Stimulated activated naive CD8-positive, alpha-beta T cell treated with anti-CD3 and anti-CD28 coated beads, Interleukin-15, Interleukin-2, amounts not matched to agents 100 U/mL and 50 U/mL, for 24 hours (primary cell): Measurements from ENCODE around the gene GPBP1L1.
"Not testable (repeated sequence)": the region's sequence is repeated elsewhere in the genome, so short reads cannot be mapped to it uniquely, and the experiment has no call there.

ENCODE experiments used
- ATAC-seq: fragments of 150-1000 bp; cut with Tn5 transposase; one replicate; pipeline ENCODE4 v1.10.0; 2021
- DNase-seq: peaks from one replicate; pipeline ENCODE4 v3.0.0; 2021

Gene GPBP1L1

GRCh38 chr1:45682942-45683341 is 3.4 kb downstream of the GPBP1L1 start:
- ATAC-seq = no peak
- DNase-seq = no peak

GRCh38 chr1:45679123-45679522 is 7.2 kb downstream of the GPBP1L1 start:
- no peak for ATAC-seq
- no peak for DNase-seq

GRCh38 chr1:45678489-45678888 is 7.8 kb downstream of the GPBP1L1 start:
- no peak for DNase-seq
- ATAC-seq = no peak

- ATAC-seq = no peak
Observed at GRCh38 chr1:45677751-45678245, 8.5 kb downstream of the GPBP1L1 start.

GRCh38 chr1:45676553-45676952 is 9.8 kb downstream of the GPBP1L1 start:
- DNase-seq, ATAC-seq: not testable (repeated sequence)

More at GRCh38 chr1:45677751-45678245, 8.5 kb downstream of the GPBP1L1 start:
- no peak for DNase-seq

- DNase-seq (no peak), ATAC-seq (no peak)
Observed at GRCh38 chr1:45674478-45674877, 11.9 kb downstream of the GPBP1L1 start.

GRCh38 chr1:45673956-45674355 is 12.4 kb downstream of the GPBP1L1 start:
- ATAC-seq (no peak), DNase-seq (no peak)

GRCh38 chr1:45669859-45670655 is 16.3 kb downstream of the GPBP1L1 start:
- DNase-seq (no peak), ATAC-seq (no peak)

GRCh38 chr1:45669379-45669778 is 17.0 kb downstream of the GPBP1L1 start:
- ATAC-seq = no peak

GRCh38 chr1:45668526-45668925 is 17.8 kb downstream of the GPBP1L1 start:
- ATAC-seq = no peak

More at GRCh38 chr1:45669379-45669778, 17.0 kb downstream of the GPBP1L1 start:
- no peak for DNase-seq

GRCh38 chr1:45667321-45668111 is 18.8 kb downstream of the GPBP1L1 start:
- DNase-seq = no peak
- ATAC-seq = no peak

More at GRCh38 chr1:45668526-45668925, 17.8 kb downstream of the GPBP1L1 start:
- DNase-seq = no peak

- ATAC-seq = no peak
- DNase-seq = no peak
Observed at GRCh38 chr1:45666836-45667235, 19.5 kb downstream of the GPBP1L1 start.

- ATAC-seq (no peak), DNase-seq (no peak)
Observed at GRCh38 chr1:45660336-45660735, 26.0 kb downstream of the GPBP1L1 start.

GRCh38 chr1:45659222-45659621 is 27.1 kb downstream of the GPBP1L1 start:
- DNase-seq = no peak
- no peak for ATAC-seq

- ATAC-seq = no peak
- no peak for DNase-seq
Observed at GRCh38 chr1:45658171-45658570, 28.2 kb downstream of the GPBP1L1 start.

- DNase-seq (no peak), ATAC-seq (no peak)
Observed at GRCh38 chr1:45656573-45657226, 29.6 kb downstream of the GPBP1L1 start.

GRCh38 chr1:45654540-45655280 is 31.6 kb downstream of the GPBP1L1 start:
- no peak for ATAC-seq
- DNase-seq = no peak

- ATAC-seq = no peak
- DNase-seq = no peak
Observed at GRCh38 chr1:45647248-45648021, 38.9 kb downstream of the GPBP1L1 start.

GRCh38 chr1:45644661-45645060 is 41.7 kb downstream of the GPBP1L1 start:
- ATAC-seq (no peak), DNase-seq (no peak)

GRCh38 chr1:45643978-45644377 is 42.4 kb downstream of the GPBP1L1 start:
- DNase-seq (no peak), ATAC-seq (no peak)

GRCh38 chr1:45643321-45643720 is 43.0 kb downstream of the GPBP1L1 start:
- no peak for DNase-seq
- ATAC-seq = no peak
